A549 (cell line): ENCODE data around the gene CNTNAP2. TPM values are rescaled to one million over a fixed set of nuclear protein-coding genes. Genes with fewer than 3 reads are reported as not detected.

Source experiments
- ATAC-seq, 2 experiments: fragments of 200-7000 bp in 1 of 2; fragments of >200 bp in 1 of 2; cut with Nextera tagmentation in 1 of 2; cut with Tn5 transposase in 1 of 2; 3 replicates each; pipeline versions ENCODE4 v1.8.0 to v1.9.1; 2018 to 2020; ENCODE audit warnings: mild to moderate bottlenecking in 1 of 2, moderate library complexity in 1 of 2
- CTCF ChIA-PET: fragments of 300-600 bp; sonication (Branson Sonifier 250); formaldehyde crosslinking; extraction: SDS; loops from one replicate; lab custom pipeline; 2021; ENCODE audit warnings: antibody characterized with exemption, inconsistent platforms; lab: Yijun Ruan, JAX
- POLR2A ChIA-PET: fragments of 350-600 bp; formaldehyde crosslinking; extraction: SDS; loops from one replicate; lab custom pipeline; 2021; ENCODE audit warnings: antibody characterized with exemption, inconsistent platforms; lab: Yijun Ruan, JAX
- DNase-seq, 2 experiments: peaks; one replicate each; pipeline versions ENCODE4 v3.0.0 to v3.0.0-alpha.2; 2011 to 2016; ENCODE audit warnings: low read depth in 1 of 2, low spot score in 1 of 2
- FAIRE-seq: peaks from 2 replicates; lab custom pipeline; 2011; peaks lifted over from hg19 to GRCh38; lab: Jason Lieb, UNC
- H3K27ac ChIP-seq, 2 experiments: fragments of >200 bp; sonication (Bioruptor Twin); formaldehyde crosslinking; 3 replicates each; pipeline ENCODE4 v1.5.1; 2016 to 2017
- H3K4me1 ChIP-seq: fragments of >200 bp; sonication (Bioruptor Twin); formaldehyde crosslinking; 3 replicates; pipeline ENCODE4 v1.6.1; 2016
- H3K4me2 ChIP-seq: fragments of >200 bp; sonication (Bioruptor Twin); formaldehyde crosslinking; 3 replicates; pipeline ENCODE4 v1.6.1; 2016
- H3K4me3 ChIP-seq: fragments of >200 bp; sonication (Bioruptor Twin); formaldehyde crosslinking; 3 replicates; pipeline ENCODE4 v1.5.1; 2016
- H3K9me3 ChIP-seq: fragments of >200 bp; sonication (Bioruptor Twin); formaldehyde crosslinking; 3 replicates; pipeline ENCODE4 v1.6.1; 2016
- BHLHE40 ChIP-seq: IDR thresholded peaks from 2 replicates; pipeline ENCODE4 v1.6.1; 2012; ENCODE audit warnings: low read depth, low read length, inconsistent platforms
- CBX8 ChIP-seq: fragments of 200-600 bp; sonication (generic); IDR thresholded peaks from 2 replicates; pipeline ENCODE4 v1.6.1; 2016
- CEBPB ChIP-seq, 2 experiments: fragments of >200 bp in 1 of 2; sonication (Bioruptor Twin) in 1 of 2; formaldehyde crosslinking in 1 of 2; IDR thresholded peaks; 2 replicates each; pipeline ENCODE4 v1.6.1; 2012 to 2016
- CTCF ChIP-seq: fragments of >200 bp; sonication (Bioruptor Twin); formaldehyde crosslinking; IDR thresholded peaks from 3 replicates; pipeline ENCODE4 v1.5.1; 2016
- E2F6 ChIP-seq: IDR thresholded peaks from 2 replicates; pipeline ENCODE4 v1.6.1; 2012; ENCODE audit warnings: low read depth, borderline replicate concordance
- ELK1 ChIP-seq: fragments of 150-350 bp; IDR thresholded peaks from 2 replicates; pipeline ENCODE4 v1.6.1; 2014; ENCODE audit warnings: low read depth, mild to moderate bottlenecking, low read length
- EP300 ChIP-seq, 2 experiments: fragments of >200 bp; sonication (Bioruptor Twin); formaldehyde crosslinking; IDR thresholded peaks; 2 replicates in 1 of 2; 3 replicates in 1 of 2; pipeline ENCODE4 v1.6.1; 2016 to 2017
- FOSB ChIP-seq: fragments of 250-450 bp; sonication (Bioruptor Pico); IDR thresholded peaks from 2 replicates; pipeline ENCODE4 v1.5.0; 2020; ENCODE audit warnings: mild to moderate bottlenecking, moderate library complexity
- FOSL2 ChIP-seq, 2 experiments: fragments of 450-650 bp in 1 of 2; fragments of >200 bp in 1 of 2; sonication (Bioruptor Twin) in 1 of 2; formaldehyde crosslinking; IDR thresholded peaks; 2 replicates each; pipeline versions ENCODE4 v1.5.0 to v1.6.1; 2016 to 2020; ENCODE audit warnings: mild to moderate bottlenecking in 1 of 2, moderate library complexity in 1 of 2
- FOXS1 ChIP-seq: fragments of 250-450 bp; sonication (Bioruptor Pico); IDR thresholded peaks from 2 replicates; pipeline ENCODE4 v1.5.0; 2020; ENCODE audit warnings: mild to moderate bottlenecking, moderate library complexity
- HES2 ChIP-seq: fragments of >200 bp; sonication (Bioruptor Twin); formaldehyde crosslinking; IDR thresholded peaks from 2 replicates; pipeline ENCODE4 v1.6.1; 2016
- HEYL ChIP-seq: fragments of 250-450 bp; sonication (Bioruptor Pico); IDR thresholded peaks from 2 replicates; pipeline ENCODE4 v1.8.0; 2021; ENCODE audit warnings: mild to moderate bottlenecking, moderate library complexity
- HOXB13 ChIP-seq: fragments of 250-450 bp; sonication (Bioruptor Pico); IDR thresholded peaks from 2 replicates; pipeline ENCODE4 v1.5.0; 2020; ENCODE audit warnings: low read depth, mild to moderate bottlenecking, moderate library complexity
- JUN ChIP-seq, 2 experiments: fragments of >200 bp; sonication (Bioruptor Twin); formaldehyde crosslinking; IDR thresholded peaks; 2 replicates in 1 of 2; 3 replicates in 1 of 2; pipeline ENCODE4 v1.6.1; 2016 to 2017
- JUNB ChIP-seq: fragments of >200 bp; sonication (Bioruptor Twin); formaldehyde crosslinking; IDR thresholded peaks from 2 replicates; pipeline ENCODE4 v1.6.1; 2016
- MAZ ChIP-seq: fragments of 150-350 bp; IDR thresholded peaks from 2 replicates; pipeline ENCODE4 v1.6.1; 2014; ENCODE audit warnings: antibody characterized with exemption, low read depth, low read length, borderline replicate concordance
- POLR2A ChIP-seq: IDR thresholded peaks from 2 replicates; pipeline ENCODE4 v1.6.1; 2012; ENCODE audit warnings: mild to moderate bottlenecking, low read length
- POLR2AphosphoS2 ChIP-seq: conservative IDR thresholded peaks from 2 replicates; pipeline ENCODE4 v1.6.1; 2012; ENCODE audit warnings: low read length, improper control_type of control experiment, inconsistent platforms
- RARB ChIP-seq: fragments of 250-450 bp; sonication (Bioruptor Pico); IDR thresholded peaks from 2 replicates; pipeline ENCODE4 v1.8.0; 2021; ENCODE audit warnings: mild to moderate bottlenecking, moderate library complexity
- RCOR1 ChIP-seq: fragments of 150-350 bp; IDR thresholded peaks from 2 replicates; pipeline ENCODE4 v1.6.1; 2014; ENCODE audit warnings: antibody characterized with exemption, low read length, low read depth
- TP53 ChIP-seq: fragments of 250-450 bp; sonication (Bioruptor Pico); IDR thresholded peaks from 2 replicates; pipeline ENCODE4 v1.5.0; 2021; ENCODE audit warnings: mild to moderate bottlenecking, moderate library complexity
- ZNF302 ChIP-seq: fragments of 250-450 bp; sonication (Bioruptor Pico); IDR thresholded peaks from 2 replicates; pipeline ENCODE4 v1.9.0; 2021; ENCODE audit warnings: inconsistent platforms, mild to moderate bottlenecking, moderate library complexity
- WGBS: methylation state at CpG from one replicate; pipeline ENCODE4 v1.1.6; 2017; ENCODE audit errors: missing lambda C conversion rate; 5-methylcytosine and 5-hydroxymethylcytosine counted together
- polyA plus RNA-seq, 4 experiments: library from polyadenylated mRNA; depleted of rRNA in 3 of 4; stranded (reverse); fragments of >200 nt; fragmentation: RNase III in 1 of 4; extraction: RNeasy Plus Mini Kit Qiagen cat#74134 plus additional on column Dnase treatment in 1 of 4; gene quantifications; 2 replicates in 3 of 4; 3 replicates in 1 of 4; pipeline ENCODE4 v1.2.3, GENCODE V29; 2011 to 2017
- TF ChIP-seq, protein P1 (sequence below): fragments of 250-450 bp; sonication (Bioruptor Pico); IDR thresholded peaks from 2 replicates; pipeline ENCODE4 v1.5.0; 2020; ENCODE audit warnings: low read depth, mild to moderate bottlenecking, moderate library complexity
- TF ChIP-seq, protein P2 (sequence below): fragments of 450-650 bp; IDR thresholded peaks from 2 replicates; pipeline ENCODE4 v1.6.1; 2014; ENCODE audit warnings: antibody characterized with exemption

Gene CNTNAP2
- polyA plus RNA-seq, 2 of the 4 experiments (the other 2 are of a cell fraction) = 0.05 to 0.13 TPM

DNA sequence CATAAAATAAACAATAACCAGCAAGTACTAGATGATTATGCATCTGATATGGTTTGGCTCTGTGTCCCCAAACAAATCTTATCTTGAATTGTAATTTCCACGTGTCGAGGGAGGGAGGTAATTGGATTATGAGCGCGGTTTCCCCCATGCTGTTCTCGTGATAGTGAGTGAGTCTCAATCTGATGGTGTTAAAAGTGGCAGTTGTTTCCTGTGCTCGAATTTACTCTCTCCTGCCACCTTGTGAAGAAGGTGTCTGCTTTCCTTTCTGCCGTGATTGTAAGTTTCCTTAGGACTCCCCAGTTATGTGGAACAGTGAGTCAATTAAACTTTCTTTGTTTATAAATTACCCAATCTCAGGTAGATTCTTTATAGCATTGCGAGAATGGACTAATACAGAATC is 15.1 kb downstream of the CNTNAP2 start (continued):
- no peak for TF ChIP-seq MAZ
- TF ChIP-seq, protein P1, sequence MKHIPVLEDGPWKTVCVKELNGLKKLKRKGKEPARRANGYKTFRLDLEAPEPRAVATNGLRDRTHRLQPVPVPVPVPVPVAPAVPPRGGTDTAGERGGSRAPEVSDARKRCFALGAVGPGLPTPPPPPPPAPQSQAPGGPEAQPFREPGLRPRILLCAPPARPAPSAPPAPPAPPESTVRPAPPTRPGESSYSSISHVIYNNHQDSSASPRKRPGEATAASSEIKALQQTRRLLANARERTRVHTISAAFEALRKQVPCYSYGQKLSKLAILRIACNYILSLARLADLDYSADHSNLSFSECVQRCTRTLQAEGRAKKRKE (CRISPR knock-in tag) = no peak
- TF ChIP-seq TP53 (CRISPR knock-in tag) = no peak
- TF ChIP-seq RARB = no peak
- no peak for TF ChIP-seq CEBPB (IDR thresholded peaks at IDR 0.05)

DNA sequence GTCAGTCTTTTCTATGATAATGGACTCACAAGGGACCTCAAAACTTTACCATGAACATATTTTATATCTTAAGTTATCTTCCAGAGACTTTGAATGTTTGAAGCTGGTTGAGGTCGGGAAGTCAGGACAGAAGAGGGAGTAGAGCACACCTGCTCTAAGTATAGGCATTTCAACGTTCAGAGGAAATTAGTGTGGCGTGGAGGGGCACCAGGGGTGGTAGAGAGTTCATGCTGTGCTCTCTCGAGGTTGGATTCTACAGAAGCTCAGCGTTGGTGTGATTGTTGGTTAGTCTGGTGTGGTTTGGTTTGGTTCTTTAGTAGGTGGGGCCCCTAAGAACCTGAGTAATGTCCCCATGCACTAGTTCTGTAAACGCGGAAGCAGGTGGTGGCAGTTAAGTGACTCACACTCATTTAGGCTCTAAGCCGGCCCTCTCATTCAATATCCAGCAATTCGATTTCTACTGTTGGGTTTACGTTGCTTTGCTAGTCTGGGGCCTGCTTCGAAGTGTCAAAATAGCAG is 19.8 kb downstream of the CNTNAP2 start:
- no peak for TF ChIP-seq HES2
- TF ChIP-seq FOXS1 (CRISPR knock-in tag) = no peak
- TF ChIP-seq JUNB = no peak
- no peak for TF ChIP-seq MAZ
- TF ChIP-seq POLR2AphosphoS2 = no peak
- no peak for TF ChIP-seq CBX8
- TF ChIP-seq, protein P2, sequence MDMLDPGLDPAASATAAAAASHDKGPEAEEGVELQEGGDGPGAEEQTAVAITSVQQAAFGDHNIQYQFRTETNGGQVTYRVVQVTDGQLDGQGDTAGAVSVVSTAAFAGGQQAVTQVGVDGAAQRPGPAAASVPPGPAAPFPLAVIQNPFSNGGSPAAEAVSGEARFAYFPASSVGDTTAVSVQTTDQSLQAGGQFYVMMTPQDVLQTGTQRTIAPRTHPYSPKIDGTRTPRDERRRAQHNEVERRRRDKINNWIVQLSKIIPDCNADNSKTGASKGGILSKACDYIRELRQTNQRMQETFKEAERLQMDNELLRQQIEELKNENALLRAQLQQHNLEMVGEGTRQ = no peak
- no peak for TF ChIP-seq ZNF302 (CRISPR knock-in tag)
- no peak for TF ChIP-seq ELK1
- no peak for TF ChIP-seq EP300 (IDR thresholded peaks at IDR 0.05)
- TF ChIP-seq HOXB13 (CRISPR knock-in tag) = no peak
- no peak for TF ChIP-seq POLR2A
- no peak for TF ChIP-seq CEBPB (IDR thresholded peaks at IDR 0.05)
- TF ChIP-seq BHLHE40 = no peak
- no peak for TF ChIP-seq FOSB (CRISPR knock-in tag)
- TF ChIP-seq FOSL2 (IDR thresholded peaks at IDR 0.05) = no peak
- no peak for TF ChIP-seq FOSL2 (CRISPR knock-in tag; IDR thresholded peaks at IDR 0.05)
- WGBS = 16% methylated on average over 11 of the region's 11 CpGs
- no peaks in the 10 kb centered on the region for H3K4me1 ChIP-seq
- H3K27ac ChIP-seq = no peak overlapping the region
- ATAC-seq = no peak
- no peak overlapping the region for H3K4me3 ChIP-seq
- ChIA-PET CTCF (no interaction called here), POLR2A (no interaction called here)
- no peak overlapping the region for H3K4me2 ChIP-seq
- H3K9me3 ChIP-seq = no peaks in the 10 kb centered on the region
- DNase-seq = no peak
- no peak for FAIRE-seq

DNA sequence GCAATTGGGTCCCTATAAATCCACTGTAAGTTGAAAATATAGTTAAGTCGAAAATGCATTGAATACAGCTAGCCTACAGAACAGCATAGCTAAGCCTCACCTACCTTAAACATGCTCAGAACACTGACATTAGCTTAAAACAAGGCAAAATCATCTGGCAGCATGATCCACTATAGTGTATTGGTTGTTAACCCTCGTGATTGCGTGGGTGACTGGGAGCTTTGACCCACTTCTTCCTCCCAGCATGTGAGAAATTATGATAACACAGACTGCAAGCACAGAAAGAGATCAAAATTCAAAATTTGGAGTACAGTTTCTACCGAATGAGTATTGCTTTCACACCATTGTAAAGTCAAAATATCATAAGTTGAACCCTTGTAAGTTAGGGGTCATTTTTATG is 22.3 kb downstream of the CNTNAP2 start:
- Histone ChIP-seq H3K4me2 (no peak overlapping the region), H3K4me3 (no peak overlapping the region), H3K27ac (no peak overlapping the region), H3K4me1 (no peaks in the 10 kb centered on the region), H3K9me3 (no peaks in the 10 kb centered on the region)
- no peak for ATAC-seq
- no peak for FAIRE-seq
- WGBS = 4% methylated on average over 4 of the region's 4 CpGs
- no peak for TF ChIP-seq CTCF
- no peak for TF ChIP-seq JUN (IDR thresholded peaks at IDR 0.05)
- TF ChIP-seq, protein P1 (CRISPR knock-in tag) = no peak
- TF ChIP-seq HEYL (CRISPR knock-in tag) = no peak
- no peak for TF ChIP-seq RCOR1
- TF ChIP-seq, protein P2 = no peak
- no peak for TF ChIP-seq RARB
- TF ChIP-seq E2F6 = no peak
- no peak for DNase-seq
- ChIA-PET POLR2A (no interaction called here), CTCF (no interaction called here)
